SK-N-SH treated with all-trans-retinoic acid at 6 μM for 48 hours (cell line): ENCODE data around the gene UBE2H.

ENCODE experiments used
- ARNTL ChIP-seq: fragments of 450-650 bp; formaldehyde crosslinking; IDR thresholded peaks from 2 replicates; pipeline ENCODE4 v1.5.0; 2020; ENCODE audit warnings: low read depth, mild to moderate bottlenecking, moderate library complexity, borderline replicate concordance
- CSRNP3 ChIP-seq: fragments of 250-450 bp; sonication (Bioruptor Pico); IDR thresholded peaks from 2 replicates; pipeline ENCODE4 v1.5.1; 2021; ENCODE audit warnings: mild to moderate bottlenecking, moderate library complexity
- PATZ1 ChIP-seq: fragments of 250-450 bp; sonication (Bioruptor Pico); IDR thresholded peaks from 2 replicates; pipeline ENCODE4 v1.8.0; 2020; ENCODE audit warnings: mild to moderate bottlenecking, moderate library complexity, borderline replicate concordance
- TOX ChIP-seq: fragments of 250-450 bp; sonication (Bioruptor Pico); IDR thresholded peaks from 2 replicates; pipeline ENCODE4 v1.8.0; 2021; ENCODE audit warnings: mild to moderate bottlenecking, moderate library complexity, borderline replicate concordance
- ZFP30 ChIP-seq: fragments of 450-650 bp; formaldehyde crosslinking; IDR thresholded peaks from 2 replicates; pipeline ENCODE4 v1.5.0; 2022; ENCODE audit warnings: mild to moderate bottlenecking, moderate library complexity

GRCh38 chr7:129832282-129832681 lies 120.5 kb downstream of the UBE2H start:
- TF ChIP-seq PATZ1 (CRISPR knock-in tag) (no peak), ARNTL (CRISPR knock-in tag) (no peak), TOX (CRISPR knock-in tag) (no peak), ZFP30 (CRISPR knock-in tag) (no peak), CSRNP3 (CRISPR knock-in tag) (no peak)
